Stimulated activated CD4-positive, alpha-beta T cell treated with anti-CD3 and anti-CD28 coated beads, Interleukin-1b, Interleukin-23, amount 100 ng/mL, for 48 hours (primary cell): Measurements from ENCODE around the gene HS2ST1.
"Not testable (repeated sequence)": the region's sequence is repeated elsewhere in the genome, so short reads cannot be mapped to it uniquely, and the experiment has no call there.

Experiments used
- DNase-seq: peaks from one replicate; pipeline ENCODE4 v3.0.0-alpha.2; 2020

HS2ST1 gene

GRCh38 chr1:86975993-86976550, 61.6 kb downstream of the HS2ST1 start:
- no peak for DNase-seq

DNA sequence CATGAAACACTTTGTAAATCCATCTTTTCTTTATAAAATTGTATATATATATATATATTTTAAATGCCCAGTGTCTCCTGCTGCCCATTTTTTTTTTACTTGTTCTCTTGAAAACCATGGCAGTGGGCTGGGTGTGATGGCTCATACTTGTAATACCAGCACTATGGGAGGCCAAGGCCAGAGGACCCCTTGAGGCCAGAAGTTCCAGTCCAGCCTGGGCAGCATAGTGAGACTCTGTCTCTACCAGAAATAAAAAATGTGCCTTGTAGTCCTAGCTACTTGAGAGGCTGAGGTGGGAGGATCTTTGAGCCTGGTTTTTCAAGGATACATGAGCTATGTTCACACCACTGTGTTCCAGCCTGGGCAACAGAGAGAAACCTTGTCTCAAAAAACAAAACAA, 62.2 kb downstream of the HS2ST1 start:
- DNase-seq: no peak

DNA sequence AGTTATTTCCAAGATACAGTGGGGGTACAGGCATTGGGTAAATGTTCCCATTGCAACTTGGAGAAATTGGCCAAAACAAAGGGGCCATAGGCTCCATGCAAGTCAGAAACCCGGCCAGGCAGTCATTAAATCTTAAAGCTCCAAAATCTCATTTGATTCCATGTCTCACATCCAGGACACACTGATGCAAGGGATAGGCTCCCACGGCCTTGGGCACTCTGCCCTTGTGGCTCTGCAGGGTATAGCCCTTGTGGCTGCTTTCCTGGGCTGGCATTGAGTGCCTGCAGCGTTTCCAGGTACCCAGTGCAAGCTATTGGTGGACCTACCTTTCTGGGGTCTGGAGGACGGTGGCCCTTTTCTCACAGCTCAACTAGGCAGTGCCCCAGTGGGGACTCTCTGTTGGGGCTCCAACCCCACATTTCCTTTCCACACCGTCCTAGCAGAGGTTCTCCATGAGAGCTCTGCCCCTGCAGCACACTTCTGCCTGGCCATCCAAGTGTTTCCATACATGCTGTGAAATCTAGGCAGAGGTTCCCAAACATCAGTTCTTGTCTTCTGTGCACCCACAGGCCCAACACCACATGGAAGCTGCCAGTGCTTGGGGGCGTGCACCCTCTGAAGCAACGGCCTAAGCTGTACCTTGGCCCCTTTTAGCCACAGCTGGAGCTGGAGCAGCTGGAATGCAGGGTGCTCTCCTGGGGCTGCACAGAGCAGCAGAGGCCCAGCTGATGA, 67.2 kb downstream of the HS2ST1 start:
- no peak for DNase-seq

DNA sequence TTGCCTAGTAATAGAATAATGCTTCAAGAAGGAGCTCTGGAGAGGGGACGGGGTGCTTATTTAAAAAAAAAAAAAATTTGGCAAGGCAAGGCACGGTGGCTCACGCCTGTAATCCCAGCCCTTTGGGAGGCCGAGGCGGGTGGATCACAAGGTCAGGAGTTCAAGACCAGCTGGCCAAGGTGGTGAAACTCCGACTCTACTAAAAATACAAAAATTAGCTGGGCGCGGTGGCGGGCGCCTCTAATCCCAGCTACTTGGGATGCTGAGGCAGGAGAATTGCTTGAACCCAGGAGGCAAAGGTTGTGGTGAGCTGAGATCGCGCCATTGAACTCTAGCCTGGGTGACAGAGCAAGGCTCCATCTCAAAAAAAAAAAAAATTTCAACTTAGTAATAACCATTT, 69.2 kb downstream of the HS2ST1 start:
- not testable (repeated sequence) for DNase-seq

- no peak for DNase-seq
Measured at GRCh38 chr1:86987446-86987845, 73.0 kb downstream of the HS2ST1 start.

DNA sequence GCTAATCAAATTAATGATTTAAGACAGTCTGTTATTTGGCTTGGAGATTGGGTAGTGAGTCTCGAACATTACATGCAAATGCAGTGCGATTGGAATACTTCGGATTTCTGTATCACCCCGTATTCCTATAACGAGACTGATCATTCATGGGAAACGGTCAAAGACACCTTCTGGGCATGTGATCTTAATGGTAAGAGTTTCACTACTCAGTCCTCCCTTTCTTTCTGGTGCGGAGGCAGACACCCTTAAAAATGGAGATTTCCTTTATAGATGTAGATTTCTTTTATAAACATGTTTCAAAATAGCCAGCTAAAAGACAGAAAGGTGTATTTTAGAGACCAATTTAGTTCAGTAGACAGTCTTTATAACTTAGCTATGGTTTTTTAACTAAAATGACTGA, 74.4 kb downstream of the HS2ST1 start:
- no peak for DNase-seq

GRCh38 chr1:86989690-86990089, 75.3 kb downstream of the HS2ST1 start:
- DNase-seq: not testable (repeated sequence)

DNA sequence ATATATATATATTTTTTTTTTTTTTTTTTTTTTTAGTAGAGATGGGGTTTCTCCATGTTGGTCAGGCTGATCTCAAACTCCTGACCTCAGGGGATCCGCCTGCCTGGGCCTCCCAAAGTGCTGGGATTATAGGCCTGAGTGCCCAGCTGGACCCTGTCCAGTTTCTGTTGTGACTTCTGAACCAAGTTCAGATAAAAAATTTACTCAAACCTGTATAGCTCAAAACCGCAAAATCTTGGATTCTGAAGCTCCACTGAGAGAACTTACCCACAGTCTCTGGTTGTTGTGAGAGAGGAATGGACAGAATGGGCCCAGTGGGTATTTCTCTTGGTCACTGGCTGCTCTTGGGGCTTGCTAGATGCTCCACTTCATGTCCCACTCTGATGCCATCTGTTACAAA, 76.4 kb downstream of the HS2ST1 start:
- DNase-seq: no peak

DNA sequence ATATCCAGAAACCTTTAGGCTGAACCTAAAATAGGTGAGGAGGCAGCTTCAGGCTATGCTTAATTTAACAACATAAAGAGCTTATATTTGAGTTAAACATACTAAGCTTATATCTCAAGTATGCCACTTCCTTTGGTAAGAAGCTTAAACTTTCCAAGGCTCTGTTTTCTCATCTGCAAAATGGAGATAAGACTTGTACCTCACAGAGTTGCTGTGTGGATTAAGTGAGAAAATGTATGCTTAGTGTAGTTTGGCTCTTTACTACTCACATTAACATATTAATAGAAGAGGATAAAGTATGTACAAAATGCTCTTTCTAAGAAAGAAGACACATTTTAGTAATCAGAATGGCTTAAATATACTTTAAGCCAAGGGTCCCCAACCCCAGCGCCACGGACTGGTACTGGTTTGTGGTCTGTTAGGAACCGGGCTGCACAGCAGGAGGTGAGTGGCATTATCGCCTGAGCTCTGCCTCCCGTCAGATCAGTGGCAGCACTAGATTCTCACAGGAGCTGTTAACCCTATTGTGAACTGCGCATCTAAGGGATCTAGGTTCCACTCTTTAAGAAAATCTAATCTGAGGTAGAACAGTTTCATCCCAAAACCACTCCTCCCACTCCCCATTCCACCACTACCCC, 77.2 kb downstream of the HS2ST1 start:
- no peak for DNase-seq

DNA sequence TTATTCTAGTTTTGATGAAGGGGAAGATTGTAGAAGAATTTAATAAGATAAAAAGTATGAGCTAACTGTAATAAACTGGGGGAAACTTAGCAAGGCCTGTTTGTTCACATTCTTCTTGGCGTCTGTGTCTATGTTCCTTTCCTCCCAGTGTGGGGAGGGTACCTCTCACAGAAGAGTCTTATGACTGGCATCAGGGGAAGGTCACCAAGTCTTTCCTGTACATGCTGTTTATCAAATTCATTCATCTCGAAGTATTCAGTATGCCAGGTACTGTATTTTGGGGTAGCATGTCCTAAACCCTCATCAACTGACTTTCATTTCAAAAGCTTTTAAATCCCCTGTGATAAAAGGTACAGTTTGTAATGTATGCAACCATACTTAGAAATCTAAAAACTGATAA, 78.4 kb downstream of the HS2ST1 start:
- no peak for DNase-seq

- DNase-seq: no peak
Measured at GRCh38 chr1:86993269-86993985, 79.0 kb downstream of the HS2ST1 start.

- DNase-seq: no peak
Measured at GRCh38 chr1:86994061-86994460, 79.6 kb downstream of the HS2ST1 start.

GRCh38 chr1:86997538-86997937, 83.1 kb downstream of the HS2ST1 start:
- no peak for DNase-seq

GRCh38 chr1:86998280-86998679, 83.8 kb downstream of the HS2ST1 start:
- DNase-seq: no peak

DNA sequence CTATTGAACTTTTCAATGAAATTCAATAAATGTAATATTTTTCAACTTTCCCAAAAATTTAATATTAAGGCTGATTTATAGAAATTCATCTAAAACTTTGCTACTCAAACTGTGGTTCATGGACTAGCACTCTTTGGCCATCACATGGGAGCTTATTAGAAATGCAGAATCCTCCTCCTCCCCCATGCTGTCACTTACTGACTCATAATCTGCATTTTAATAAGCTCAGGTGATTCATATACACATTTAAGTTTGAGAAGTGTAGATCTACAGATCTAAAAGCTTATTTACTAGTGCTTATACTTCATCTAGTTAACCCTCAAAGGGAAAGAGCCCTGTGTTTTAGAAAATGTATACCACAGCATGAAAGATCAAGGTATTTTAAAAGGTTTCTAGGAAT, 84.3 kb downstream of the HS2ST1 start:
- DNase-seq: no peak

DNA sequence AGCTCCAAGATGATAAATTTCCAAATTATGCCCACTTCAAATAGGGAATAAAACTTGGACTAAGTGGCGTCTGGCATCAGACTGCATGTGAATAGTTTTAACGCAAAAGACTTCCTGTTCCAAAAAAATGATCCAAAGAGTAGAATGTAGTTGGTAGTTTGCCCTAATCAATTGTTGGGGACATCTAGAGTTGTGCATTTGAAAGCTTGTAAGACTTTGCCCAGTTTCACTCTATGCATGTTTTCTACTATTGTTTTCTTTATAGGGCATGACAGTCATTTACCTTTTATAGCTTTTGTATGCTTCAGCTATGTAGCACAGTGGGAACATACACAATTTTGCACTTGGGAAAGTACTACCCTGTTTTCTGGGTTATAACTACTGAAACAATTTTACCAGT, 86.0 kb downstream of the HS2ST1 start:
- DNase-seq: no peak

DNA sequence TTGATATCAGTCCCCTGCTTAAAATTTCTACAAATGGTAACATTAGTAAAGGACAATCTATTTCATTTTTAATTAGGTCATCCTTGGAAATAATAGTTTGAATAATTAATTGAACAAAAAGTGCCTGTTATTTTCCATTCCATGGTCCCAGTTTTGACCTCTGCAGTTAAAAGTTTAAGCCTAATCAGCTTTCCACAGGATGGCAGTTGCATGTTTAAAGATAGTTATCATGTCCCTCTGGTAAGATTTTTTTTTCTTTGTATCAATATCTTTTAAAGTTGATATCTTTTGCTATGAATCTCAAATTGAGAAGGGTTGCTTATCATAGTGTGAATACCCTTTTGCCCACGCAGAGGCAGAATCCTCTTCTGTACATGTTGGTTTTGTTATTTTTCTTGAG, 90.4 kb downstream of the HS2ST1 start:
- no peak for DNase-seq

DNA sequence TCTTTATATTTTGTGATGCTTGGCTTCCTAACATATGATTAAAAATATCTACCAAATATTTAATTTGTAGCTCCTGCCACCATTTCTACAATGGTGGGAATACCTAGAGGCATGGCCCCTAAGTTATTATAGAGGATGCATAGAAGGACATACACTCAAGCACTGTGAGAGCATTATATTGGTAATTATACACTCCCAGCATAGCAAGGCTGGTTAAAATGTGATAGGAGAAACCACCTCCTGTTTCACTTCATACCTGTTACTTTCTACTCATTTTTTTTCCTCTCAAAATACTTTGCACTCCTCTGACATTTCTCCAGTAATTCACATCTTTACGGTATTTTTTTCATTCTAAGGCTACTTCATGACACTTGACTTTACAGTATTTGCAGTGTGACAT, 92.9 kb downstream of the HS2ST1 start:
- no peak for DNase-seq

- not testable (repeated sequence) for DNase-seq
Measured at GRCh38 chr1:87013385-87013784, 99.0 kb downstream of the HS2ST1 start.

GRCh38 chr1:87017998-87018672, 103.7 kb downstream of the HS2ST1 start:
- DNase-seq: no peak

- DNase-seq: no peak
Measured at GRCh38 chr1:87023326-87023725, 108.9 kb downstream of the HS2ST1 start.

DNA sequence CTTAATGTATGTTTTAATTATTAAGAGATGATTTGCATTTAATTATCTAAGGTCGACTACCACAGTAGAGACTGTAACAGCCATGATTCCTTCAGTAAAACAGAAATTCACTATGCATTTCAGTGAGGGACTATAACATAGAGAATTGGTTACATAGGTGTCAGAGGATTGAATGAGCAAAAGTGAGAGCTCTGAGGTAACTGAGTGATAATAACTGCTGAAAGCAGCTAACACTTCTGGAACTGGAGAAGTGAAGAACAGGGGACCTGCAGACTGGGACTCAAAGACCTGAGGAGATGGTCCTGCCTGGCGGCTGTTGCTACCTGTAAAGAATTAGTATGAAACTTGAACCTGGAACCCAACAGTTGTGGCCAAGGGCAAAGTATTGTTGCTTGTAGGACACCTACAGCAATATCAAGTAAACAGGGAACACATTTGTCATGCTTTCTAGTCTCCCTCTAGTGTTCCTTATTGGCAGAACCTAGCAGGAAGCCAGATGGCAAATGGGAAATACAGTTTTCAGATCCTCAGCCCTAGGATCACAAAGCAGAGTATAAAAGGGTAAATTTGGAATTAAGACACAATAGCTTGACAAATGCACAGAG, 110.6 kb downstream of the HS2ST1 start:
- DNase-seq: no peak

GRCh38 chr1:87027561-87027960, 113.1 kb downstream of the HS2ST1 start:
- DNase-seq: not testable (repeated sequence)
